Right hindlimb (tissue), 1 donor: ENCODE measurements around the gene SH2D7.

Experiments used
- DNase-seq: peaks from one replicate; pipeline ENCODE4 v3.0.0-alpha.2; 2018

Gene SH2D7

GRCh38 chr15:78092261-78093041 lies at the start of gene SH2D7:
Gene SH2D7, plus strand, starts transcription at chr15:78092561. Its CDS starts 24 bp downstream, at chr15:78092585.
- no peak for DNase-seq

DNA sequence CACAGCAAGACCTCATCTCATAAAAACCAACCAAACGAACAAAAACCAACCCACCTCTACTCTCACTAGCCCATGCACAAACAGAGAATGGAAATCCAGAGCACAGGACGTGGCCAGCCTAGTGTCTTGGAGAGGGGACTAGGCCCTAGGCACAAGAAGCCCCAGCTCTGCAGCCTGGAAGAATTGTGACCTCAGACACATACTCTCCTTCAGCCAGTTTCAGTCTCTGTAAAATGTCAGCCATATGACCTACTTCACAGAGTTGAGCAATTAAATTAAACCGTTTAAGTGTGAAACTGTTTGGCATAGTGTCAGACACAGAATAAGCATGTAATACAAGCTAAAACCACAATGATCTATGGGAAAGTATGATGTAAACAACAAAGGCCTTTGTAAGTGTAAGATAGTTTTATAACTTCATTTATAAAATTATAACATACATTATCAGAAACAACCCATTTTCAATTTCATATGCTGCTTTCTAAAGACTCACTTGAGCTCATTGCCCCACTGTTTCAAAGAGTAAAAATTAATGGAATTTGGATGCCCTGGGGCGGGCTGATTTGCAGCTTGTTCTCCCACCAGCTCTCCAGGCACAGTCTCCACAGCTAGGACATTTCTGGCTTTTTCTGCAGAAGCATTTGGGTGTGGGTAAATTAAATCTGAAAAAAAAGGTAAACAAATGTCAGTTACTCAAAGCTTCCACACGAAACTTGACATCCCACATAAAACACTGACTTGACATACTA lies 47.8 kb upstream of the SH2D7 start:
- no peak for DNase-seq

DNA sequence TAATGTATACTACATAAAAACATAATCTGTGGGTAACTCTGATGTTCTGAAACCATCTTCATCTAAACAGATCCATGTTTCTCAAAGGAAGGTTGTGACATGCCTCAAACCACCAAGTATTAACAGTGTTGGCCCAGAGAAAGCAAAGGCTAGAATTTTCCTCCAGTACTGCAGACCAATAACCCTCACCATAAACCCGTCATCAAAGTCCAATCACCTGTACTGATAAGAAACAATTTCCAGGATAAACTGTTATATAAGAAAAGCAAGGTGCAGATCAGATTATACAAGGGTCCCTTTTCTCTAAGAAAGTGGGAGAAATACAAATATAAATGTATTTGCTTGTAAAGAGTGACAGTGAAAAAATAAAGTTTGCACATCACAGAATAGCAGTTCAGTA lies 47.2 kb upstream of the SH2D7 start:
- no peak for DNase-seq

DNA sequence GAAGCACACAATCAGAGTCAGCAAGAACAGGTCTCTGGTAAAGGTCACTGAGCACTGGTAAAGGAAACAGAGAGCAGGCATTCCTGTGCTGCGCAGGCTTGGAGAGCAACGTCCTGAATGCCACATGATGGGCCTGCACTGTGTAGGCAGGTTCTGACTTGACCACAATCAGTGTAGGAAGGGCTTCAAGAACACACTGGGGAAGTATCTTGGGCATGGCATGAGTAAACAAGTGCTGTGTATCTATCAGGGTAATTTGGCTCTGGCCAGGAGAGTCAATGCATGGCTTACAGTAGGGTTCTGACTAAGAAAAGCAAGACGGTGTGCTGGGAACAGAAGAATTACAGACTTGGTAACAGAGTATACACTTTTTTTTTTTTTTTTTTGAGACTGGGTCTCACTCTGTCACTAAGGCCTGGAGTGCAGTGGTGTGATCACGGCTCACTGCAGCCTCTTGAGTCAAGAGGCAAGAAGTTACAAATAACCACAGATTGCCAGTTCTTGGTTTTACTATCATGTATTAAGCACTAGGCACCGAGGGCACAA lies 45.5 kb upstream of the SH2D7 start:
- DNase-seq = no peak

DNA sequence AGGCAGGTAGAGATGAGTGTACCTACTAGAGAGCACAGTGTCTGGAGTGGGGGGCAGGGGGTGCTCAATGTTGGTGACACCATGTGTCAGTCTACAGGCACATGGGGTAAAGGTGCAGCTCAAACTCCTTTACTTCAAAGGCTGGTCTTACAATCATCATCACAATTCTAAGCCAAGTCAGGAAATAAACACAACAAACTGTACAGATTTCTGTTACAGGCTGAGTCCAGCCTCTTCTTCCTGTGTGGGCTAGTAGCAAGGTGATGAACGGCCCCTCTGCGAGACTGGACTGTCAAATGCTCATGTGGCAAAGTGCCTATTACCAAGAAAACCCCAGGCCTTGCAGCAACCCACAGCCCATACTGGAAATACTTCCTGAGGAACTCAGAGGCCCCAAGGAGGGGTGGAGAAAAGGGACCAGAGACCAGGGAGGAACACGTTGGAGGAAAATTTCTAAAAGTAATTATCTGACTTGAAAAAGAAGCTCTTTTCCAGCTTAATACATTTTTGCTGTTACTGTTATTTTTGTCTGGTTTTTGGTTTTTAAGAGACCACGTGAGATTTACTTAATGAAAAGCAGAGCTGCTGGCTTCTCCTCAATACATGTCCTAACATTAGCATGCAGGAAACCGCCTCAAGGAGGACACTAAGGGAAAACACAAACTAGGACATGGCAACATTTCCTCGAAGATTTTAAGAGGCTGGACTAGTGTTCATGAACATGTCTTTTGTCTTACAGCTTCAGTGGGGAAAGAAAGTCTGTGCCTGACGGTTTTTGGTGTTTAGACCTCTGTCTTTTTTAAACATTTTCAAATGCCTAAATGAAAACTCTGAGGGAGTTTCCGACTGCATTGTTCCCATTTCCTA lies 44.4 kb upstream of the SH2D7 start:
- peak; percentile 91 for DNase-seq

GRCh38 chr15:78048628-78048920 lies 43.8 kb upstream of the SH2D7 start:
- DNase-seq = peak; percentile 79

- peak; percentile 51 for DNase-seq
Observed at GRCh38 chr15:78049691-78050440, 42.5 kb upstream of the SH2D7 start.

- DNase-seq = no peak
Observed at GRCh38 chr15:78050441-78050809, 41.9 kb upstream of the SH2D7 start.

DNA sequence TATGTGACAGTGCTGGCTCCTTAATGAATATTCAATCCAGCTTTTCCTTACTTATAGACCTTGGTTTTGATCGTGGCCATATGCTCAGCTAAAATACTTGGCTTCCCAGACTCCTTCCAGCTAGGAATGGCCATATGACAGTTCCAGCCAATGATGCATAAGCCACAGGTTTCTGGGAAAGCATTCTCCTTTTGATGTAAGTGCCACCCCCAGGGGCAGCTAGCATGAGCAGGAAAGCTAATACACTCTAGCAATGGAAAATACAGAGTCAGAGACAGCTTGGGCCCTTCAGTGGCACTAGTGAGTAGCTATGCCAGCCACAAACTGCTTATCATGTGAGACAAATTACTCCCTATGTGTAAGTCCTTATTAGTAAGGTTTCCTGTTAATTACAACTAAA lies 41.5 kb upstream of the SH2D7 start:
- peak; percentile 69 for DNase-seq

DNA sequence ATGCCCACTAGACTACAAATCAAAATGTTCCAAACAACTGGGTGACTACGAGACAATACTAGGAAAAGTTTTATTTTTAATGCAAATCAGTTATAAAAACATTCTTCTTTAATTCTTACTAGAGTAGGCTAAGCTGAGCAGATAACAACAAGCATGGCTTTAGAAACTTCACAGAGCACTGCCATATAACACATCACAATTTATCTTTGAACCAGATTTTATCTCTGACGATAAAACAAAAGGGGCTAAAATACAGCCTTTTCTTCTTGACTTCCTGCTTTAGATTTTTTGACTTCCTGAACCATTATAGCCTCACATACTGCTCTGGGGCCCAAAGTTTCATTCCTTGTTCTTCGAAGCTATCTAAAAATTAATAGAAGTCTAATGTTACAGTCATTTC lies 40.8 kb upstream of the SH2D7 start:
- DNase-seq = no peak

- DNase-seq = peak; percentile 66
Observed at GRCh38 chr15:78052001-78052401, 40.4 kb upstream of the SH2D7 start.

GRCh38 chr15:78052545-78052944 lies 39.8 kb upstream of the SH2D7 start:
- DNase-seq = no peak

DNA sequence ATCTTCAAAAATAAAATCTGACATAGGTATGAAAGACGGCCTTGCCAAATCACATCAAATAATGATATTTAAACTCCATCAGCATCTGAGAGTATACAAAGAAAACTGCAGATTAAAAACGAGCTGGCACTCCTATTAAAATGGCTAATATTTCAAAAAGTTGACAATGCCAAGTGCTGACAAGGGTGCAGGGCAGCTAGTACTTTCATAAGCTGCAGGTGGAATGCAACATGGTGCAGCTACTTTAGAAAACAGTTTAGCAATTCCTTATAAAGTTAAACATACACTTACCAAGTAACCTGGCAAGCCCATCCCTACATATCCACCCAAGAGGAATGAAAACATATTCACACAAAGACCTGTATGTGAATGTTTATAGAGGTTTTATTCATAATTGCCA lies 37.8 kb upstream of the SH2D7 start:
- no peak for DNase-seq

DNA sequence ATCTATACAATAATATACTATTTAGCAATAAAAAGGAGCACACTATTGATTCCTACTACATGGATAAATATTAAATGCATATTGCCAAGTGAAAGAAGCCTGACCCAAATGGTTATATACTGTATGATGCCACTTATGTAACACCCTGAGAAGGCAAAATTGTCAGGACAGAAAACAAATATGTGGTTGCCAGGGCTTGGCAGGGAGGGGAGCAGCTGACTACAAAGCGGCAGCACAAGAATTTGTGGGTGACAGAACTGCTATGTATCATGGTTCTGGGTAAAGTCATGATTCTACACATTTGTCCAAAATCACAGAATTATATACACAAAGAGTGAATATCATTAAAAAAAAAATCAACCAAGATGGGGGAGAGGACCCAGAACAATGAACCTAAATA lies 37.4 kb upstream of the SH2D7 start:
- no peak for DNase-seq

- DNase-seq = no peak
Observed at GRCh38 chr15:78055919-78056713, 36.2 kb upstream of the SH2D7 start.

DNA sequence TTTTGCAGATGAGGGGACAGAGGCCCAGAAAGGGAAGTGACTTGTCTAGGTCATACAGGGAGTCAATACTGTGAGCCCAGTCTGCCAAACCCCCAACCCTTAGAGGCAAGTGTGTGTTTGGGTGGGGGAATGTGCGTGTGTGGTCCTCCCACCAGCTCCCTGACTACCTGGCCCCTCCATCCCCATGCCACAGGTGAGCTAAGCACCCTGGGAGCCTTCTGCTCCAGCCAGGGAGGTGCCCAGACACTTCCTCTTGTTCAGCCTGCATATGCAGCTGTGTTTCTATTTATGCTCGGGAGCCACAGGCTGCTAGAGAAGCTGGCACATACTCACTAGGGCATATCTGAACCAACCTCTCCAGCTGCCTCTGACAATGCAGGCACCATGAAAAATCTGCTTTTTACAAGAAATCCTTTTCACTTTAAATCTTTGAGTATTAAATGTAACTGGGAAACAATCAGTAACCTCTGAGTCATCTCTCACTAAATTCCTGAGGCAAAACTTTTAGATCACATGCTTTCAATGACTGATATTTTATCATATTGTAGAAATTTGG lies 35.6 kb upstream of the SH2D7 start:
- peak; percentile 53 for DNase-seq

DNA sequence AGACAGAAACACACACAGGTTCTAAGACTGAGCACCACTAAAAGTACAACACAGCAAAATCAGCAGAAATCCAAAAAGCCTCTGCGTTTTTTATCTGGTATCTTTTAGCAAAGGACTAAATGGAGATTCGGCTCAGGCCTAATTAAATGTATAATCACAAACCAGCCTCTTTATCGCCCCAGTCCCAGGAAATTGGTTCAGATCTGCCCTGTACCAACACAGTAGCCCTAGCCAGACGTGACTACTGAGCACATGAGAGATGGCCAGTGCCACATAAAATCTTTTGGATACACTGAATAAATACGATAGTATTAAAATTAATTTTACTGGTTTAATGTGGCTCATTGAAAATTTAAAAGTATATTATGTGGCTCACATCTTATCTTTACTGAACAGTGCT lies 34.6 kb upstream of the SH2D7 start:
- DNase-seq = no peak

DNA sequence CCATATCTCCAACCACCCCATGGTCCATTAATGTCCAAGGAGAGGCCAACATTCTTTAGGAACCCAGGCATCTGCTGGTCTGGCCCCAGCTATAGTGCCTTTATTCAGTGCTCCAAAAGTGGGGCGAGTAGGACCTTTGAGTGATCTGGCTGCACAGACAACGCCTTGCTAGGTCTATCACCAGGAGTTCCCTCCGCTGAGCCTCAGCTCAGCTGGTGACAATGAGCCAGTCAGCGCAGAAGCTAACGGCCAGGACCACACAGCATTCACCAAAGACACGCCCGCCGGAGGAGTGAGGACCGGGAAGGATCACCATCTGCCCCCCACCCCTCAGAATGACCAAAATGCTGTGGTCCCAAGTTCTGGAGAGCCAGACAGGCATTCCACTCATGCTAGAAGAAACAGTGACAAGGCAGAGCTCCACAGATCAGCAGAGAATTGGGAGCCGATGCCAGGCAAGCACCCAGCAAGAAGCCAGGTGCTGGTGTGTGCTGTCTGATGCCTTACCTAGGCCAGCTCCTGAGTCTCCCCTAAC lies 33.9 kb upstream of the SH2D7 start:
- no peak for DNase-seq

- peak; percentile 52 for DNase-seq
Observed at GRCh38 chr15:78059110-78059839, 33.1 kb upstream of the SH2D7 start.

GRCh38 chr15:78060232-78060631 lies 32.1 kb upstream of the SH2D7 start:
- DNase-seq = no peak
